Fibroblast of skin of left quadriceps (primary cell): ENCODE data around the gene LDHD.

Experiments
- DNase-seq, 2 experiments: peaks; one replicate each; pipeline ENCODE4 v3.0.0-alpha.2; 2013; ENCODE audit warnings: low read depth in 2 of 2

Gene LDHD

GRCh38 chr16:75114946-75115825, 1.4 kb downstream of the LDHD start:
- no peak for DNase-seq

DNA sequence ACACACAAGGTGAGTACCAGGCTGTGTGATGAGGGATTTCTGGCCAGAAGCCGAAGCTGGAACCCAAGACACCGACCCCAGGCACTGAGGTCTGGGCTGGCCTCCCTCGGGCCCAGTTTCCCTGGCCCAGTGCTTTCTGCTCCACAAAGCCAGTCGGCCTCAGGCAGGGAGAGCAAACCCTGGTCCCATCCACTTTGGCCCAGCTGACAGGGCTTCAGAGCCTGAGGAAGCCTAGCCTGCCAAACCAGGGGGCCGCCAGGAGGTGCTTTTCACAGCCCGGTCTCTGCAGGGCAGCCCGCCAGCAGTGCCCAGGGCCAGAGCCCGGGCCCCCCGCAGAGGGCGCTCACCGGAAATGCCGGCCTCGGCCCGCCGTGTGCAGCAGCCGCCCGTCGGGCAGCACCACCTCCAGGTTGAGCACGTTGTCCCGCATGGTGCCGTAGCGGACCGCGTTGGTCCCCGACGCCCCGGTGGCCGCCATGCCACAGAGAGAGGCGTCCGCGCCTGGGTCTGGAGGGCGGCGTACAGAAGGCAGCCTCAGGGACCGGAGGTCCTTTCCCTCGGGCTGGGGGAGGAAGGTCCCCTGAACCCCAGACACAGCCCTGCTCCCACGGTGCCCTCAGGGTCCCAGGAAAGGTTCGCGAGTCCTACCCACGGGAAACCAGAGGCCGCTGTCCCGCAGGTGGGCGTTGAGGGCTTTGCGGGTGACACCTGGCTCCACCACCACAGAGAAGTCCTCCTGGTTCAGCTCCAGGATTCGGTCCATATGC, 2.2 kb downstream of the LDHD start:
- DNase-seq = no peak

- no peak for DNase-seq
These were observed 2.9 kb downstream of the LDHD start for GRCh38 chr16:75113541-75114121.

DNA sequence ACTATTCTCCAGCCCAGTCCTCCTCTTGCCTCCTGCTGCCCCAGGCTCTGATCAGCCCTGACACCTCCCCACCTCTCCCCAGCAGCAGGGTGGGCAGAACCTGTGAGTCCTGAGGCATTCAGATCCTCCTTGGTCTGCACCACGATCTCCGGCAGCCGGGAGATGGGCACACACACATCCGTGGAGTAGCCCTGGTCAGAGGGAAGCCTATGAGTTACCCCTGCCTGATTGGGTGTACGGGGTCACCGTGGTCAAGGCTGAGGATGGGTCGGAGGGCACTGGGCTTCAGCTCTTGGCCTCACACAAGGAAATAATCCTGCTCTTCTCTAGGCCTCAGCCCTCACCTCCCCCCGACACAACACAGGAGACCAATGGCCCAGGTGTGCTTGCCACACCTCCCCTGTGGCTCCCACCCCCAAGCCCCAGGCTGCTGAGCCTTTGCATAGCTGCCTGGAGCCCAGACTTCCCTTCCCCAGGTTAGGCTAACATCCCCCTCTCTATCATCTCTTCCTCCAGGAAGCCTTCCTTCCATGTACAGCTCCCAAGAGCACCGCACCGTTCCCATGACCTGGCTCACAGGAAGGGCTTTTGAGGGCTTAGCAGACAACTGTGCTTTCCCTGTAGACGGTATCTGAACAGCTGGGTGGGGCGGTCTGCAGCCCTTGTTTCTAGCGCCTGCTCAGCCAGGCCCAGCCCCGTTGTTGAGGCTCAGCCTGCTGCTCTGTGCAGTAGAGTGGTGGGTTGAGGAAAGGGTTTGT, 3.7 kb downstream of the LDHD start:
- DNase-seq = no peak

DNA sequence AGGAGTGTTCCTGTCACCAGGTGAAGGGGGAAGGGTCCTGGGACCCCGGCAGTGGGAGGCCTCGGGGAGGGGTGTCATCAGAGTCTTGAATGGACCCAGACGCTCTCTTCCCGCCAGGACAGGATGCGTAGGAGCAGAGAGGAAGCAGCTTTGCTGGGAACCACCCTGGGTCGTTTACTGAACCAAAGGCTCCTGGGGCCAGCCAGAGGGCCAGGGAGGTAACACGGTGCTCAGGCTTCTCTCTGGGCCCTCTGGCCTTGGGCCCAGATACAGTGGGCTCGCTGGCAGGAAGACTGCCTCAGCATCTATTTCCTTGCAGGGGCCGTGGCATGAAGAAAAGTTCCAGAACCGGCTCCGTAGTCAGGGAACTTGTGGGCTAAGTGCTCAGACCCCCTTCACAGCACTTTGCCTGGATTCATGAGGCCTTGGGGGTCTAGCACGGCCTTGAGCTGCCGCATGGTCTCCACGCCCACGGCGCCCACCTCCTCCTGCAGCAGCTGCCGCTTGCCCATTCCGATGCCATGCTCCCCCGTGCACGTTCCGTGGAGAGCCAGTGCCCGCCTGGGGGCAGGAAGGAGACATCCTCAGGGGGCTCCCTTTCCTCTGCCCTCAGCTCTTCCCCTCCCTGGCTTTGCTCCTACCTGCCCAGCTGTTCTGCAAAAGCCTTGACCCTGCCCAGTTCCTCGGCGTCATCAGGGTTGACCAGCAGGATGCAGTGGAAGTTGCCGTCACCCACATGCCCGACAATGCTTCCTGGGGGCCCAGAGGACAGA, 4.4 kb downstream of the LDHD start:
- no peak for DNase-seq

GRCh38 chr16:75111514-75111940, 5.1 kb downstream of the LDHD start:
- DNase-seq = no peak

- peak; percentile 64 to 70 for DNase-seq
These were observed 5.7 kb downstream of the LDHD start for GRCh38 chr16:75110637-75111513.

- no peak for DNase-seq
These were observed 6.8 kb downstream of the LDHD start for GRCh38 chr16:75109732-75110243.

DNA sequence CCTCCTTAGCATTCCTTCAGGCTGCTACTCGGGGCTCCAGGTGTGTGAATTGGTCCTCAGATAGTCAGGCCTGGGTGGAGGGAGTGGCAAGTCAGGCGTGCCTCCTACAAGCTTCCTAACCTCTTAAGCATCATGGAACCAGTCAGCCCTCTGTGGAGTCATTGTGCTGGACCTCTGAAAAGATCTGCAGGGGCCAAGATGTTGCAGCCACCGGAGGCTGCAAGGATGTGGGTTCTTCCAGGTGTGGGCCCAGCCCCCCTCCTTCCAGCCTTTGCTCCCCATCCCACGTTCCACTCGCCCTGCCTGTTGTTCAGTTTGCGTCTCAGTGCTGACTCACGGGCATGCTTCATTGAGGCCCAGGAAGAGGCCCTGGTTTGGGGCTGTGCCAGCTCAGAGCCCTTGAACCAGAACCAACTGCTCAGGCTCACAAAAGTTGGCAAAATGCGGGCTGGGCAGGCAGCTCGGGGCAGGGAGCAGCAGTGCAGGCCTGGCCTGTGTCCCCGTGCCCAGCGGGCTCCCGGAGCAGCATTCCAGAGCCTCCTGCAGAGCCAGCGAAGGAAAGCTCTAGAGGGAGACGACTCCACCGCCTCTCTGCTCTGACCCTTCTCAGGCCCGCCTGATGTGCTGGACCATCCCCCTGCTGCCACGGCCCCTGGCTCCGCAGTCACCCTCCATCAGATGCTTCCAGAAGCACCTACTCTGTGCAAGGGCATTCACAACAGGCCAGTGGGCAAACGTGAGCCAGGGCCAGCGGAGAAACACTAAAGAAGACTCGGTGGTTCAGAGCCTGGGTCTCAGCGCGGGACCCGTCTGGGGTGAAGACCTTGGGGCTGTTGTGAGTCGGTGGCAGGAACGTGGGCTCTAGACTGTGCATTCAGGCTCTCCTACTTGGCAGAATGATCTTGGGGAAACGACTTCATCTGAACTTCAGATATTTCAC, 7.5 kb downstream of the LDHD start:
- DNase-seq = peak; percentile 67 to 70

DNA sequence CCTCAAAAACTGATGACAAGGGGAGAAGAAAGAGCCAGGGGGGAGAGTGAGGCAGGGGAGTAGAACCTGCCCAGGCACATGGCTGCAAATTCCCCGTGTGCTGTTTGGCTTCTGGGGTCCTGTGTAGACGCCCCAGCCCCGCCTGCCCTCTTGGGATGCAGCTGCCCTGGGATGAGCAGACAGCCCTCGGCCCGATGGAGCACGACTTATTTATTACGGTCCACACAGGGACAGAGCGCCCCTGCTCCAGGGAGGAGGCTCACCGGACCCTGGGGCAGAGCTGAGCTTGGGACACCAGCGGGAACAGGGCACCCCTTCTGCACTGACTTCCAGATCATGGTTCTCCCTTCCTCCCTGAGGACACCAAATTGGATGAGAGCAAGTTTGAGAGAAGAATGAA, 9.1 kb downstream of the LDHD start:
- DNase-seq = no peak

DNA sequence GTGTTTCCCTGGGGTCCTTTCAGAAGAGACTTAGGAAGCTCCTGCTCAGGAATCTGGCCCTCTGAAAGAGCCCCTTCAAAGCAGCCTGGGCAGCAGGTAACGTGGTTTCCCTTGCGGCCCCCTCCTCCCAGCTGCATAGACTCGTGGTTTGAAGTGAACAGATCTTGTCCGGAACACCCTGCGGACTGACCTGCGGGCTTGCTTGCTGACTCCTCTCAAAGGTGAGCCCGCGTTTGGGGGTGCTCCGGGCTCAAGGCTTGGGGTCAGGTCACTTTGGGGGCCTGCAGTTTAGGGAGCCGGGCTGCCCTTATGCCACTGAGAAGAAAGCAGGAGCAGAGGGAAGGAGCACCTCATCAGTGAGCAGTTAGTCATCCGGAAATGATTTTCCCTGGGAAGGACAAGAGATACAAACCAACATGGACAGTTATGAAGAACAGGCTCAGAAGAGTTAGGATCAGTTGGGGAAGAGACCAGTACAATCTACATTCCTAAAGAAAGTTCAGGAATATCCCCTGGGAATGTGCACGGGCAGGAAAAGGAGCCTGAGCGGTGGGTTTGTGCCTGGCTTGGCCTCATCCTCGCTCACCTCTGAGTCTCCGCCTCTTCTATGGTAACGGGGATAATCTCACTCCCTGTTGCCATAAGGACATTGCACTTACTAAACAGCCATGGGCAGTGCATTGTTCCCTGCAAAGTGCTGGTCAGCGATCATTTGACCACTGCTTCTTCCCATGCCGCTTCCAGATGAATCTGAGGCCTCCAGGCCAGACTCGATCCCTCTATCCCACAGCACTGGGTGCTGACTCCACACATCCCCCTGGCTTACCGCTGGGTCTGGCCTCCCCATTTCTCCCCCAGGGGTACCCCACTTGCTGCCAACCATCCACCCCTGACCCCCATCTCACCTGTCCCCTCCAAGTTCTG, 10.0 kb downstream of the LDHD start:
- no peak for DNase-seq

- DNase-seq = no peak
These were observed 11.1 kb downstream of the LDHD start for GRCh38 chr16:75105306-75106061.

- DNase-seq = no peak
These were observed 11.7 kb downstream of the LDHD start for GRCh38 chr16:75104836-75105235.

DNA sequence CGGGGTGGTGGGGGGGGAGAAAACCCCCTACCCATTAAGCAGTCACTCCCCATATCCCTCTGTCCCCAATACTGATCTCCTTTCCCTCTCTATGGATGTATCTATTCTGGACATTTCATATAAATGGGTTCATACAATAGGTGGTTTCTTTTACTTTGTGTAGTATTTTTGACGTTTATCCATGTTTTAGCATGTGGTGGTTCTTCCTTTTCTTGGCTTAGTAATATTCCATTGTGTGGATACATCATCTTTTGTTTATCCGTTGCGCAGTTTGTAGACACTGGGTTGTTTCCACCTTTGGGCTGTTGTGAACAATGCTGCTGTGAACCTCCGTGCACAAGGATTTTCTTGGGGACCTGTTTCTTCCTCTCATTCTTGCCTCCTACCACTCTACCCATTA, 12.6 kb downstream of the LDHD start:
- DNase-seq = no peak

DNA sequence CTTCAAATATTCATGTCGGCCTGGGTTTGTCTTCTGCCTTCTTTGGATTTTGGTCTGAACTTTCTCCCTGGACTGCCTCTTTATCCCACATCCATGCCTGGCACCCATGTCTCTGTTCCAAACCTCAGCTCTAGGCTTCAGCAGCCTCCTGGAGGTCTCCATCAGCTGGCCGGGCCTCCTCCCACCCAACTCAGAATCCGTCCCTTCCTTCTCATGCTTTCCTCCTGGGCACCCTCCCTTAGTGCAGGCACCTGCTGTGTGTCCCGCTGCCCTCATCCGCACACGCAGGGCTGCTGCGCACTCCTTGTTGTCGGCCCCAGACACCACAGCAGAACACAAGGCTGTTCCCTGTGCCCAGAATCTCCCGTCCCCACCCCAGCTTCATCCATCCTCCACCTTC, 14.0 kb downstream of the LDHD start:
- no peak for DNase-seq

DNA sequence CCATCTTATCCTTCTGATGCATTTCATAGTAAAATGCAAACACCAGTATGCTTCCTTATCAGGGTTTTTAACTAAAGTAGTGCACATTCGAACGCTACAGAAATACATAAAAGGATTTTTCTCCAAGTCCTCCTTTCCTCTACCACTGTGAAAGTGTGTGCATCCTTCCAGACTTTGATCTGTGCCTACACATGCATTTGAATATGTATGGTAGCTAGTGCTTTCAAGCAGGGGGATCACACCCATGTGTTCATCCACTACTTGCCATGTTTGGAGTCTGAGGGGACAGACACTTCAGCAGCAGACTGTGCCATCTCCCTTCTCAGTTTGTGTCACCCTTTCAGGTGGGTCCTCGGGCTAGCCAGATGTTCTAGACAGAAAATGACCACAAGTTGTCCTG, 14.9 kb downstream of the LDHD start:
- no peak for DNase-seq

GRCh38 chr16:75100603-75100990, 16.0 kb downstream of the LDHD start:
- DNase-seq = no peak
